CD4-positive, alpha-beta T cell treated with Interleukin-10 for 1 hour (primary cell): ENCODE results near the gene DNAJA1.
"Not testable (repeated sequence)": the region's sequence is repeated elsewhere in the genome, so short reads cannot be mapped to it uniquely, and the experiment has no call there.

Experiments
- DNase-seq: peaks from one replicate; pipeline ENCODE4 v3.0.0-alpha.2; 2020

Gene DNAJA1

DNA sequence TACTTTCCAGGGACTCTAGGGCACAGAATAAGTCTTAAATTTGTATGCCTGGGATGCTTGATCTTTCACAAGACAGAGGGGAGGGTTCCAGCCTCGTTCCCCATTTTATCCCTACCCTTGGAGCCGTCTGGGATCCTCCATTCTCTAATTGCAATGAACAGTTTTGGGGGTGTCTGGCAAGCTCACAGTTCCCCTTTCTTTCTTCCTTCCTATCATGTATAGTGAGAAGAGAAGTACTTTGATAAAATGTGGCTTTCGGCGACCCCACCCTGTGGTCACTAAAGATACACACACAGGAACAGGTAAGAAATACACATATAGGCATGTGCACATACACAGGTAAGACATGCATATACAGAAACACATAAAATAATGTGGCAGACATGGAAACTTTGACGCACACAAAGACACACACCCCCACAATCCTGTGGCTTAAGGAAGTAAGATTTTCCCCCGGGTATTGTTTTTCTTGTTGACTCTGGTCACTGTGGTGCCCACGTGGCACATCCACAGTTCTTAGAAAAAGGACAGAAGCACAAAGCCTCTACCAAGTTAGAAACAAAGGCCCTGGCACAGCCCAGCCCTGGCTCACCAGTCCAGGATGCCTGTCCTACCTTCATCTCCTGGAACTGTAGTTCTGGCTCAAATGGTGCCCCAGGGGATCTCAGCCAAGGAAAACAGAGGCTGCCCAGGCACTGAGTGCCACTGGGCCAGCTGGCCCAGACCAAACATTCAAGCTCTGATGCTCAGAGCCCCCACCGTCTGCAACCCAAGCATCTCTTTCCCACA lies 57.7 kb downstream of the DNAJA1 start:
- no peak for DNase-seq

DNA sequence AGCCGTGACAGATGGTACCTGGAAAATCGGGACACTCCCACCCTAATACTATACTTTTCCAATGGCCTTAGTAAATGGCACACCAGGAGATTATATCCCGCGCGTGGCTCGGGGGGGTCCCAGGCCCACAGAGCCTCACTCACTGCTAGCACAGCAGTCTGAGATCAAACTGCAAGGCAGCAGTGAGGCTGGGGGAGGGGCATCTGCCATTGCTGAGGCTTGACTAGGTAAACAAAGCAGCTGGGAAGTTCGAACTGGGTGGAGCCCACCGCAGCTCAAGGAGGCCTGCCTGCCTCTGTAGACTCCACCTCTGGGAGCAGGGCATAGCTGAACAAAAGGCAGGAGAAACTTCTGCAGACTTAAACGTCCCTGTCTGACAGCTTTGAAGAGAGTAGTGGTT lies 60.6 kb downstream of the DNAJA1 start:
- DNase-seq, result not testable (repeated sequence)
